Frontal cortex (tissue), 4 donors: Measurements from ENCODE around the gene AATK. TPM values are rescaled to one million over a fixed set of nuclear protein-coding genes. Genes with fewer than 3 reads are reported as not detected.
"Not testable (repeated sequence)": the region's sequence is repeated elsewhere in the genome, so short reads cannot be mapped to it uniquely, and the experiment has no call there.

Experiments used
- DNase-seq, 2 donors: peaks; one replicate each; pipeline ENCODE4 v3.0.0; 2012; ENCODE audit warnings: low spot score in 2 of 2
- FAIRE-seq: peaks from 2 replicates; lab custom pipeline; 2012; peaks lifted over from hg19 to GRCh38; lab: Jason Lieb, UNC
- total RNA-seq: library from RNA; depleted of rRNA; stranded (reverse); fragments of >200 nt; gene quantifications from one replicate; pipeline ENCODE4 v1.2.3, GENCODE V29; 2014
- donor health status: control.
- donor health status: control.
- donor health status: control.

AATK gene
- total RNA-seq, 1 donor from 2014 or later = 8.2 TPM

DNA sequence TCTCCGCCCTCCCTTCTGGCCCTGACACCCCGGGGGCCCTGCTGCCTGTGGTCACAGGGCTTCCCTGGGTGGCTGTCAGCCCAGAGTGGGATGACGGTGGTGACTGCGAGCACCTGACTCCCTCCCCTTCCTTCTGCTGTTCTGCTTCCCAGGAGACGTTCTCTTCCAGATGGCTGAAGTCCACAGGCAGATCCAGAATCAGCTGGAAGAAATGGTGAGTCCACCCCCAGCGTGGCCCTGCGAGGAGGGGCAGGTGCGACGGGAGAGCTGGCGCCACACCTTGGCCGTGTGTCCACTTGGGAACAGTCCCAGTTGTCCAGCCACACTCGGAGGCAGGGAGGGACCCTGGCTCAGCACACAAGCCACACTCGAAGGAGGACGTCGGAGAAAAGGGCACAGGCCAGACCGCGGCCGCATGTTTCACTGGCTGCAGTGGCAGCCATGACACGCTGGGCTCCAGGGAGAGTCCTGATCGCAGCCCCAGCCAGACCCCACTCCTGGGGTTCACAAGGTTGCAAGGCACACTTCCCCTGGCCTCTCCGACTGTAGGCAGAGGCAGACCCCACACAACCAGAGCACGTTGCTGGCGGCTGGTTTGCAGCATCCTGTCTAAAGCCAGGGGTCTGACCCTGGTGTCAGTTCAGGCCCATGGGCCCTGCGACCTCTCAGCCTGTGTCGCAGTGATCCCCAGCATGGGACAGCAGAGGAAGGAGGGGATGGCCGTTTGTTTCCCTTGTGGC is 81.2 kb downstream of the AATK start:
- DNase-seq = peak in 1 of 2 donors; percentile 71
- FAIRE-seq = no peak

DNA sequence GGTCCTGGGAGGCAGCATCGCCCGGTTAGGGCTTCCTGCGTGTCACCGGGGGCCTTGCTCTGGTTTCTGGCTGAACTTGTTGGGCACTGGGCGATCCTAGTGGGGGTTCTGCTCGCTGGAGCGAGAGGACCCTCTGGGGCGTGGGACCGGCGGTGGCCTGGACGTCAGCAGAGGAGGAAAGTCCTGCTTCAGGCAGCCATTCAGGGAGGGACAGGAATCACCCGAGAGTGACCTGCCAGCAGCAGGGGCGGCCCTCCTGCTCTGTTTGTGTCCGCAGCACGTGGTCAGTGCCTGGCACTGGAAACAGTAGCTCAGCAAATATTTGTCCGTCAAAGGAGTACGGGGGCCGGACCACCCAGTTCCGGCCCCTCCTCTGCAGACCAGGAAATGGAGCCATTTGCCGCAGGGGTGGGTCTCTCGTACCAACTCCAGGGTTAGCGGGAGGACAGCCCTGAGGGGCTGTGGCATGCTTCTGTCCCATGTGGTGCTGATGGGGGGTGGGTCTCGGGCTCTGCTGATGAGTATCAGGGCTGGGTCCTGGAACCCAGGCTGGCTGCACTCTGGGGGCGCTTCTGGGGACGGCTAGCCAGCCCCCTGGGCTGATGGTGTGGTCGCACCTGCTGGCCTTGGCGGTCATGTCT is 82.8 kb downstream of the AATK start:
- DNase-seq (no peak), FAIRE-seq (no peak)

DNA sequence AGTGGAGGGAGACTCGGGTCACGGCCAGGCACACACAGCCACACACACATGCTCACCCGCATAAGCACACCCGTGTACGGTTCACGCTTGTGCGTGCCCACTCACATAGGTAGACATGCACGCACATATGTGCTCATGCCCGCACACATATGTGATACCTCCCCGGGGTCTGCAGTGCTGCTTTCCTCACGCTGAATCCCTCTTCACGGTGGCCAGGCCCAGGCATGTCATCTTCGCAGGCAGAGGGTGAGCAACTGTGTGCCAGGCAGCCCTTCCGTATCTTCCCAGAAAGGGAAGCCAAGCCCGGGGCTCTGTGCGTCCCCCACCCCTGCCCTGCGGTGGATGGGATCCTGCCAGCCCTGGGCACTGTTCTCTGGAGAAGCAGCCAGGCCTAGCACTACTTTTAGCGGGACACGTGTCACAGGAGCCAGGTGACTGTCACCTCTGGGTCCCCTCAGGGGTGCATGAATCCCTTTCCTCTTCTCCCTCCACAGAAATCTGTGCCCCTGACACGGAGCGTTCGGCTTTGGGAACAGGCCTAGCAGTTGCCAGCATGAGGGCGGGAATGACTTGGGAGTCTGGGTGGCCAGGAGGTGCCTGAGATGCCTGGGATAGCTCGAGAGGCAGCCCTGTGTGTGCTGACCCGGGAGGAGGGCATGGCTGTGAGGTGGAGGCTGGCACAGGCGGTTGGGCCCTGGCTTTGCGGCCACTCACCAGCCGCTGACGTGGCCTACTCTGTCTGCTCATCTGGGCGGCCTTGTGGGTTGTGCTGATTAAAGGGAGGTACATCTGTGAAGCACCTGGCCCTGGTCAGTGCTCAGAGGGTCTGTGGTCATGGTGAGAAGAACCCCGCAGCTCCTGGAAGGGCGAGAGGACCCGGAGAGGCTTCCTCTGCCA is 83.6 kb downstream of the AATK start:
- FAIRE-seq = no peak
- DNase-seq = no peak

DNA sequence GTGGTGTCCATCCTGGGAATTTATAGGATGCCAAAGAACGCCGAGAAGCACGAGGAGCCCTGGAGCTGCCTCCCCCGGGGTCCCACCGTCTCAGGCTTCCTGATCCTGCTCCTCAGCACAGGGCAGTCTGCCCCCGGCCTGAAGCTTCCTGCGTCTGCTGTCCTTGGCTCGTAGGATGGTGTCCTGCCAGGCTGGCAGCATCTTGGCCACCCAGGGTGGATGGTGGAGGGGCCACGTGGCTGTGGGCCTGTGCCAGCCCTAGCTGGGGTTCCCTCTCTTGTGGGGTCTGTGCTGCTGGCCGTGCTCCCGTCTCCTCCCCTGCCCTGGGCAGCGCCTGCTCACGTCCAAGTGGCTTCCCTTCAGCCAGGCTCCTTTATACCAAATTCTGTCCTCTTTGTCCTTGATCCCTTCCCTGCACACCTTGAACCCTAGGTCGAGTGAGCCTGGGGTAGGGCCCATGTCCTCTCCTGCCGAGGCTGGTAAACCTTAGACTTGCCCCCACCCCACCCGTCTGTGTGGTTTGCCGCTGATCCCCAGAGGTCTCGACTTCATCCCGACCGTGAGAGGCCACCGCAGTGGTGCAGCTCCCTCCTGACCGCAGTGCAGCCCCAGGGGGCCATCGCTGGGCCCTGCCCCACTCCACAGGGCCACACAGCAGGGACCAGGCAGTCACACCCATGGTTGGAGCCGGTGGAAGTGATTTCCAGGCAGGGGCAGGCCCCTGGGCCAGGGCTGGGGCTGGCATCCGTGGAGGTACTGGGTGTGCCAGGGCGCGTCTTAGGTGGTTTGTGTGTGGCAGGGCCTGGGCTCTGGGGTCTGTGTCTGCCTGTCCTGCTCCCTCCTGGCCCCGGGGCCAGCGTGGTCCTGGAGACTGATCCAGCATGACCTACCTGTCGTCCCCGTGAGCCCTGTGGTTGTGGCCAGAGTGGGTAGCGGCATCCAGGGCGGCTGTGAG is 84.5 kb downstream of the AATK start:
- FAIRE-seq (no peak), DNase-seq (no peak)

DNA sequence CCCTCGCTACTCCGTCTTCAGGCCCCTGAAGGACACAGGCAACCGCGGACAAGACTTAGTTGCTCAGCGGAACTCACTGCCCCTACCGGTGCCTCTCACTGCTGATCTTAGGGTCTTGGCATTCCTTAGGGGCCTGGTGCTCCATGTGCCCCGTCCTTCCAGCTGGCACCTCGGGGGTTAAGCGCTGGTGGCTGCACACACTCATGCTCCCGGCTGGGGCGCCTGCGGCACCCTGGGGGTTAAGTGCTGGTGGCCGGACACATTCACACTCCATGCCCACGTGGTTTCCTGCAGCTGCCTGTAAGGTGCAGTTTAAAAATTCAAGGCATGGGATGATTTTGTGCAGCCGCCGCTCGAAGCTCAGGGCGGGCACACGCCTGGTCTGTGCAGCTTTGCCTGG is 86.0 kb downstream of the AATK start:
- DNase-seq = no peak
- no peak for FAIRE-seq

DNA sequence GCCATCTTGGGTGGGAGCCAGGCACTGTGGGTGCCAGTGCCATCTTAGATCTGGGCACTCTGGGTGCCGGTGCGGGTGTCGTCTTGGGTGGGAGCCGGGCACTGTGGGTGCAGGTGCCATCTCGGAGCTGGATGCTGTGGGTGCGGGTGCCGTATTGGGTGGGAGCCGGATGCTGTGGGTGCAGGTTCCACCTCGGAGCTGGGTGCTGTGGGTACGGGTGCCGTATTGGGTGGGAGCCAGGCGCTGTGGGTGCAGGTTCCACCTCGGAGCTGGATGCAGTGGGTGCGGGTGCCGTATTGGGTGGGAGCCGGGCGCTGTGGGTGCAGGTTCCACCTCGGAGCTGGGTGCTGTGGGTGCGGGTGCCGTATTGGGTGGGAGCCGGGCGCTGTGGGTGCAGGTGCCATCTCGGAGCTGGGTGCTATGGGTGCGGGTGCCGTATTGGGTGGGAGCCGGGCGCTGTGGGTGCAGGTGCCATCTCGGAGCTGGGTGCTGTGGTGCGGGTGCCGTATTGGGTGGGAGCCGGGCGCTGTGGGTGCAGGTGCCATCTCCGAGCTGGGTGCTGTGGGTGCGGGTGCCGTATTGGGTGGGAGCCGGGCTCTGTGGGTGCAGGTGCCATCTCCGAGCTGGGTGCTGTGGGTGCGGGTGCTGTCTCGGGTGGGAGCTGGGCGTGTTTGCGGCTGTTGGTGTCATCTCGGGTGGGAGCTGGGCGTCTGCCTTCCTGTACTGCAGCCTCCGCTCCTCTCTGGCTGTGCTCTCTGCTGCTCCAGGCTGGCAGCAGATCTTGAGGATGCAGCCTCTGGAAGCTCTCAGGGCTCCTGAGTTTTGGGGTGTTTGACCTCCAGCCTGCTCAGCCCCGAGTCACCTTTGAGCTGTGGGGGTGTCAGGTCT is 87.8 kb downstream of the AATK start:
- not testable (repeated sequence) for FAIRE-seq, DNase-seq

DNA sequence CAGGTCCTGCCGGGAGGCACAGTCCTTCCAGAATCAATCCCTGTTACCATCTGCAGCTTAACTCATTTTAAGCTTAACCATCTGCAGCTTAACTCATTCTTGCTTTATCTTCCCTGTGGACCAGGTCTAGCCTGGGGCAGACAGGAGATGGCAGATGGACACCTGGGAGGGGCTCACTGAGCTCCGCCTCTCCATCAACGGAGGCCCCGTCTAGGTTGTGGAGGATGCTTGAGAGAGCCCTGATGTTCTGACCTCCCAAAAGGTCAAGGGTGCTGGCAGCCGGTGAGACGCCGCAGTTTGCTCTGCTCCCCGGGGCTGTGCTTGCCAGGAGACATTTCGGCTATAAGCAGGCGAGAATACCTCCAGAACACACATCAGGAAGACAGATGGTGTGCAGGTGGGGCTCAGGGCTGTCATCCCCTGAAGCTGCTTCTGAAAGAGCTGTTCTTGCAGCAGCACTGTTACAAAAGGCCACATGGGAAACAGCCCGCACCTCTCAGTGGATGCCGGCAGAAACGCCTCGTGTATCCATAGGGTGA is 89.8 kb downstream of the AATK start:
- DNase-seq = no peak

DNA sequence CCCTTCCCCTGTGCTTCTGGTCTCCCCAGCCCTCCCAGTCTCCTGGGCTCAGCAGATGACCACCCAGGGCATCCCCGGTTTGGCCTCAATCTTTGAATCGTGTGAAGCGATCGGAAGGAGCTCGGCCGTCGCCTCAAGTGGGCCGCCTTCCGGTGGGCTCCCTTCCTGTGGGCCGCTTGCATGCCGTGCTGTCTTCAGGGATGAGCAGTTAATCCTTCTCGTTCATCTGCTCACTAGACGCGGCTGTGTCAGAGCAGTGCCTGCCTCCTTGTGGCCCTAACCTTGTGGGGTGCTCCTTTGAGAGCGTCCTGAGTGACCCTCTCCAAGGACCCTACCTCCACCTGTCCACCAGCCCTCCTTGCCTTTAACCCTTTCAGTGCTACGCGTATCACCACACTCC is 90.7 kb downstream of the AATK start:
- no peak for FAIRE-seq

More for the DNA sequence above, 89.8 kb downstream of the AATK start:
- no peak for FAIRE-seq

DNA sequence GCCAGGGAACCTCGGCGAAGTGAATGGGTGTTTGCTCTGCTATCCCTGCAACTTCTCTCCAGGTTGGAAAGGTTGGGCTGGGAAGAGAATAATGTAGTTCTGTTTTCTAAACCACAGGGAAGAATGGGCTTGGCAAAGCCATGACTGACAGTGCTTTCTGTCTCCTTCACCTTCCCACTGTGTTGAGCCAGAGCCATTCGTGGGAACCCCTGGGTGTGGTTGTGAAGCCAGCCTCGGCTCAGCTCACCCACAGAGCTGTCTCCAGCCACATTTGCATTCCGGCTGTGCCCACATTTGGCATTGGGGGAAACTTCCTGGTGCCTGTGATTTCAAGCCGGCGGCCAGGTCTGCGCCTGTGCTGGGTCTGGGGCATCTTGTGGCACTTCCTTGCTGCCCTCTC is 91.1 kb downstream of the AATK start:
- FAIRE-seq (no peak), DNase-seq (no peak)

More for the DNA sequence above, 90.7 kb downstream of the AATK start:
- no peak for DNase-seq

DNA sequence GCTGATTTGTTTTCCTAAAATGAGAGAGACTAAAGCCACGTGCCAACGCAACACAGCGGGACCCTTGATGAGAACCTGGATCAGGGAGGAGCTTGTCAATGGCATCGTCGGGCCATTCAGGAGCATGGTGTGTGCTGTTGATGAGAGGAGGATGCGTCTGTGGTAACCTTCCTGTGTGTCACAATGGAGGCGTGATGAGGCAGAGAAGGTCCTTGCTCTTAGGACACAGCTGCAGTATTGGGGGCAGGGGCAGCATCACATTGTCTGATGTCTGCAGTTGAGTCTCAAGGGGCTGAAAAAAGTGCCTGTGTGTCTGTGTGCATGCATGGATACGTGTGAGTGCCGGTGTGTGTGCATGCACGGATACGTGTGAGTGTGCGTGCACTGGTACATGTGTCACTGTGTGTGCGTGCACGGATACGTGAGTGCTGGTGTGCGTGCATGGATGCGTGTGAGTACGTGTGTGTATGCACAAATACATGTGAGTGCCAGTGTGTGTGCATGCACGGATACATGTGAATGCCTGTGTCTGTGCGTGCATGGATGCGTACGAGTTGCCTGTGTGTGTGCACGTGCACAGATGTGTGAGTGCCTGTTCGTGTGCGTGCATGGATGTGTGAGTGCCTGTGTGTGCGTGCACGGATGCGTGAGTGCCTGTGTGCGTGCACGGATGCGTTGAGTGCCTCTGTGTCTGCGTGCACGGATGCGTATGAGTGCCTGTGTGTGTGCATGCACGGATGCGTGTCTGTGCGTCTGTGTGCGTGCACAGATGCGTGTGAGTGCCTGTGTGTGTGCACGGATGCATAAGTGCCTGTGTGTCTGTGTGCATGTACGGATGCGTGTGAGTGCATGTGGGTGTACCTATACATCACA is 91.8 kb downstream of the AATK start:
- no peak for DNase-seq
- no peak for FAIRE-seq

DNA sequence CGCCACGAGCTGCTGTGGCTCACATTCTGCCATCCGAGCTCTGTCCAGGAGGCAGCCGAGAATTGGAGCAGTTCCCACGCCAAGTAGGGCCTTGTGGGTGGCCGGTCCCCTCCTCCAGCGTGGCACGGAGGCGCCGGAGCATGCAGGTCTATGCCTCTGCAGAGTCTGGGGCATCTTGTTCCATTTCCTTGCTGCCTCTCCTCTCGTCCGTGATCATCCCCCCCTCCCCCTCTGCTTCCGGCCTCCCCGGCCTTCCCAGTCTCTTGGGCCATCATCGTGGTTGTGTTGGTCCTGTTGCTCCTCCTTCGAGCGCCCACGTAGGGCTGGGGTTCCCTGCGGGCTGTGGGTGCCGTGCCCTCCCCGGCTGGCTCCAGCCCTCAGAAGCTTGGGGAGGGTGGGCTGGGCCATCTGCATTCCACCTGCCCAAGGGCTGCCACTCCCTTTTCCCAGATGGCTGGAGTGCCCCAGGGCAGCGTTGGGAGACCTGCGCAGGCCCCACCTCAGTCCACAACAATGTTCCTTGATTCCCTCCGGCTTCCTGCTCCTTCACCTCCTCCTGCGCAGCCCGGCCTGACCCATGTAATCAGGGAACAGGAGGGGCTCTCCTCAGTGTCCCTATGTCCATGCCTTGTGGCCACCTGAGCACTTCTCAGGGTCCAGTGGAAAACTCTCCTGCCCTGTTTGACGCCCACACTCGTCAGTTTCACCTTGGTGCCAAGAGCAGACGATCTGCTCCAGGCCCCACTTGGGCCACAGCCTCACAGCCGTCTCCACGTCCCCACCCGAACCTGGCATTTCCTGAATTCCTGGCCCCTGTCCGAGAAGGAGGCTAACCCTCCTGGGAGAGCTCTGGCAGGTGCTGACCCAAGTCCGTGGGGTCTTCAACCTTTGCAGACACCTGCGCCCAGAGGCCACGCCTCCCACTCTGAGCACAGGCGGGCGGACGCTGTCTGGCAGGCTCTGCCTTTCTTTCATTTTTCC is 94.0 kb downstream of the AATK start:
- DNase-seq (no peak), FAIRE-seq (no peak)

DNA sequence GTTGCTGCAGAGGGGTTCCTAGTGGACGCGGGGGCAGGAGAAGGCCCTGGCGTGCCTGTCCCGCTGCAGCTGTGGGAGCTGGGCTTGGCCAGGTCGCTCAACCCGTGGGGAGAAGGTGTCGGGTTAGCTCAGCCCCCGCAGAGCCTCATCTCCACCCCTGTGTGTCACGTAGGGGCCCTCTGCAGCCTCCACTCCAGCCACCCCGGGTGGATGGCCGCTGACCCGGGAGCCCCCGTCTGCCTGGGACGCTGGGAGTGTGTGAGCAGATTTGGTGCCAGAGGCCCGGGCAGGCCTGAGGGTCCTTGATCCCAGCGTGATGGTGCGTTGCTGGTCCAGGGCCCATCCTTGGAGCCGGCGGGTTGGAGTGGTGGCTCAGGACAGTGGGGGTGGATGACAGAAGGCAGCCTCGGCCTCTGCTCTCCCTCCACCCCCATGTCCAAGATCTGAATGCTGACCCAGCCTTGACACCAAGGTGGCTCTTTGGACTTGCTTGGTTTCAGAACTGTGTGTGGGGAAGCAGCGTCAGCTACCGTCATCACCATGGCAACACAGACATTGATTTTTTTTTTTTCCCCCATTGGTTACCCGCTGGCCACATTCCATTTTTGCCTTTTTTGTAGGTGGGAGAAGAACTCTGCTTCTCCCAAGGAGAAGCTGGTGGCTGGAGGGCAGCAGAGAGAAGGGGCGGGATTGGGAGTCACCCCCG is 95.3 kb downstream of the AATK start:
- DNase-seq (no peak), FAIRE-seq (no peak)

DNA sequence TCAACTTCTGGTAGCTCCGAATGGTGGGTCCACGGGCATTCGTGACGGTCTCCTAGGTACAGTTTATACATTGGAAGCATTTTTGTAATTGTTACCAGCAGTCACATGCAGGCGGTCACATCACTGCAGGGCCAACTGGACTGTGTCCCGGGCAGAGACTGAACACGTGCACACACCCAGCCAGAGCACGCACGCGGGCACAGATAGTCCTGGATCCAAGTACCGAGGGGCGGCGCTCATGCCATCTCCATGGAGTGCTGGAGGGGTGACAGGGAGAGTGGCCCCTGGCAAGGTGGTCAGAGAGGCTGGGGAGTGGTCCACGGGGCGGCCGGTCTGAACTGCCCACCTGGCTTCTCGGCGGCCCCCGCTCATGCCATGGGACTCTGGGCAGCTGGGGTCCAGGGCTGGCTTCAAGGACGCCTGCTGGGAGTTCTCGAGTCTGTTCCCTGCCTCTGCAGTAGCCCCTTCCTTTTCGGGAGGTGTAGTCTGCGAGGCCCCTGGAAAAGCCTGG is 96.8 kb downstream of the AATK start:
- DNase-seq = no peak
- no peak for FAIRE-seq

DNA sequence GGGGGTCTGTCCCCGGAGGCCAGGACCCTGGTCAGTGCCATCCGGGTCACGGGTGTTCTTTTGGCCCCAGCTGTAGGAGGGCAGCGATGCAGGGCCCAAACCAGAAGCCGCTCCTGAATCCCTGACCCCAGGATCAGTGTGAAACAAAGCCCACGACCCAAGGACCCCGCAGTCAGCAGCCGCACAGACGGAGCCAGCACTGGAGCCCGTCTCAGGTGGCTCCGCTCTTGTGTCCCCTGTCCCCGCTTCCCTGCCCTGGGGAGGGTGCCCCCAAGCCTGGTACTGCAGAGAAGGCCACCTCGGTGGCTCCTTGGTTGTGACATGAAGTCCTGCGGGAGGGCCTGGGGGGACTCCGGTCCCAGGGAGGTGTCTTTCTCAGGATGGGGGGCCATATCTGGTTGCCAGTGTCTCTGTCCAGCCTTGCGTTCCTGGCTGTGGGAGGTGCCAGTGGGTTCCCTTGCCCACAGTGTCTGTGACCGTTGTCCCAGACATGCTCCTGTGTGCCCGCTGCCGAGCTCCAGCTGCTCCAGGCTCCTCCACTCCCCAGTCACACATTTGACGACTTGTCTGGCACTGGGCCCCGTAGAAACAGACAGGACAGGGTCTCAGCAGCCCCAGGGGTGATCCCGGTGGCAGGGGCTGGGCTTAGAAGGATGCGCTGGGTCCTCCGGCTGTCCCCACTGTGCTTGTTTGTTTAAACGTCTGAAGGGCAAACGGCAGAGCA is 97.4 kb downstream of the AATK start:
- no peak for DNase-seq
- no peak for FAIRE-seq

DNA sequence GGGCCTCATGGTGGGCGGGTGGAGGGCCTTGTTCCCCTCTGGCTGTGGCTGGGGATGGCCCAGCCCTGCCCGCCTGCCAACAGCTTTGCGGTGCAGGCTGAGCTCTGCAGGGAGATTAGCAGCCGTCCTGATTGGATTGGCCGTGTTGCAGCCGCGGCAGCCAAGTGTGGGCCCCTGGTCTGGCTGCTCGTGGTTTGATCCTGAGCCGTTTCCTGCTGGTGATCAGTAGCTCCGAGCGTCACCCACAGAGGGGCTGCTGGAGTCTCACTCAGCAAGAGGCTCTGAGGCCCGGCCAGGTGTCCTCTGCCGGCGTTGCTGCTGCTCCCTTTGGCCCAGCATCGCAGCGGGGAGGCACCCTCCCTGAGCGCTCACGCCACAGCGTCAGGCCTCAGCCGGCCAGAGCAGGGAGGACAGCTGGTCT is 98.6 kb downstream of the AATK start:
- DNase-seq (no peak), FAIRE-seq (no peak)
